ENCODE measurements around the gene LYRM4. TPM values are rescaled to one million over a fixed set of nuclear protein-coding genes. Genes with fewer than 3 reads are reported as not detected.

LYRM4 gene
- total RNA-seq, 1 donor from 2014 or later: 27.1 TPM

GRCh38 chr6:5059036-5059896 is 201.5 kb downstream of the LYRM4 start:
- Mint-ChIP-seq H3K36me3 (ENCODE audit: unreplicated experiment) (peaks cover 2% of the 10 kb centered on the region), H3K9me3 (ENCODE audit: unreplicated experiment) (no peaks in the 10 kb centered on the region), H3K4me3 (ENCODE audit: unreplicated experiment) (no peak overlapping the region), H3K27ac (ENCODE audit: unreplicated experiment) (no peak overlapping the region), H3K27me3 (ENCODE audit: unreplicated experiment) (no peaks in the 10 kb centered on the region), H3K4me1 (ENCODE audit: unreplicated experiment) (peaks cover 14% of the 10 kb centered on the region)
- no peak for DNase-seq (ENCODE audit: extremely low spot score, unreplicated experiment)
- TF ChIP-seq, protein P1, sequence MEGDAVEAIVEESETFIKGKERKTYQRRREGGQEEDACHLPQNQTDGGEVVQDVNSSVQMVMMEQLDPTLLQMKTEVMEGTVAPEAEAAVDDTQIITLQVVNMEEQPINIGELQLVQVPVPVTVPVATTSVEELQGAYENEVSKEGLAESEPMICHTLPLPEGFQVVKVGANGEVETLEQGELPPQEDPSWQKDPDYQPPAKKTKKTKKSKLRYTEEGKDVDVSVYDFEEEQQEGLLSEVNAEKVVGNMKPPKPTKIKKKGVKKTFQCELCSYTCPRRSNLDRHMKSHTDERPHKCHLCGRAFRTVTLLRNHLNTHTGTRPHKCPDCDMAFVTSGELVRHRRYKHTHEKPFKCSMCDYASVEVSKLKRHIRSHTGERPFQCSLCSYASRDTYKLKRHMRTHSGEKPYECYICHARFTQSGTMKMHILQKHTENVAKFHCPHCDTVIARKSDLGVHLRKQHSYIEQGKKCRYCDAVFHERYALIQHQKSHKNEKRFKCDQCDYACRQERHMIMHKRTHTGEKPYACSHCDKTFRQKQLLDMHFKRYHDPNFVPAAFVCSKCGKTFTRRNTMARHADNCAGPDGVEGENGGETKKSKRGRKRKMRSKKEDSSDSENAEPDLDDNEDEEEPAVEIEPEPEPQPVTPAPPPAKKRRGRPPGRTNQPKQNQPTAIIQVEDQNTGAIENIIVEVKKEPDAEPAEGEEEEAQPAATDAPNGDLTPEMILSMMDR (IDR thresholded peaks at IDR 0.05): no peak

Small RNA genes within 50 kb of the gene (microRNA-seq; reads per million reads assigned to microRNA genes)
- not detected for gene MIR3691 (ENCODE audit: unreplicated experiment)

Other genes starting within 250 kb of the LYRM4 start
- gene PPP1R3G, start 175.6 kb downstream of the LYRM4 start, total RNA-seq: 0.29 and 0.40 TPM in 2 replicates
- 13.2 and 17.4 TPM in 2 replicates for gene FARS2, start 563 bp upstream of the LYRM4 start, total RNA-seq

All from osteocyte (in vitro differentiated cells).